ENCODE measurements around the gene ADORA3. TPM values are rescaled to one million over a fixed set of nuclear protein-coding genes. Genes with fewer than 3 reads are reported as not detected.

Gene ADORA3
- total and polyA plus RNA-seq, 2 experiments from 2014 or later: not detected

DNA sequence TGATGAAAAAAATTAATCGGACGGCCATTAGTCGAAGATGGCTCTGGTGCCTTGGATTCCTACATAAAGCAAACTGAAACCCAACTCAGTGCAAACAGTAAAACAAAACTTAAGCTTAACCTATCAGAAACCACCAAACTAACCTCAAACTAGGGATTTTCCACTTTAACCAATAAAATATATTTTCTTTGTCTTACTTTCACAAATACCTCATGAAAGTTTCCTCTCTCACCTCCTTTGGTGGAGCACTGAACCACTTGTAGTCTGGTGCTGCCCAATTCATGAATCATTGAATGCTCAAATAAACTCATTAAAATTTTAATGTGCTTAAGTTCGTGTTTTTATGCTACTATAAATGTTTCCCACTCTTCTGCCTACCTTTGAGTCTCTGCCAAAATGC is 7.0 kb downstream of the ADORA3 start:
- Histone ChIP-seq H3K27me3 (peaks cover 4% of the 10 kb centered on the region), H3K4me1 (ENCODE audit: low read depth) (no peaks in the 10 kb centered on the region), H3K9me3 (ENCODE audit: low read depth) (no peaks in the 10 kb centered on the region), H3K27ac (no peak overlapping the region), H3K36me3 (no peaks in the 10 kb centered on the region), H3K4me3 (no peak overlapping the region)
- TF ChIP-seq, protein P1, sequence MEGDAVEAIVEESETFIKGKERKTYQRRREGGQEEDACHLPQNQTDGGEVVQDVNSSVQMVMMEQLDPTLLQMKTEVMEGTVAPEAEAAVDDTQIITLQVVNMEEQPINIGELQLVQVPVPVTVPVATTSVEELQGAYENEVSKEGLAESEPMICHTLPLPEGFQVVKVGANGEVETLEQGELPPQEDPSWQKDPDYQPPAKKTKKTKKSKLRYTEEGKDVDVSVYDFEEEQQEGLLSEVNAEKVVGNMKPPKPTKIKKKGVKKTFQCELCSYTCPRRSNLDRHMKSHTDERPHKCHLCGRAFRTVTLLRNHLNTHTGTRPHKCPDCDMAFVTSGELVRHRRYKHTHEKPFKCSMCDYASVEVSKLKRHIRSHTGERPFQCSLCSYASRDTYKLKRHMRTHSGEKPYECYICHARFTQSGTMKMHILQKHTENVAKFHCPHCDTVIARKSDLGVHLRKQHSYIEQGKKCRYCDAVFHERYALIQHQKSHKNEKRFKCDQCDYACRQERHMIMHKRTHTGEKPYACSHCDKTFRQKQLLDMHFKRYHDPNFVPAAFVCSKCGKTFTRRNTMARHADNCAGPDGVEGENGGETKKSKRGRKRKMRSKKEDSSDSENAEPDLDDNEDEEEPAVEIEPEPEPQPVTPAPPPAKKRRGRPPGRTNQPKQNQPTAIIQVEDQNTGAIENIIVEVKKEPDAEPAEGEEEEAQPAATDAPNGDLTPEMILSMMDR (IDR thresholded peaks at IDR 0.05; ENCODE audit: low read depth, low read length): no peak
- DNase-seq (ENCODE audit: low read depth in 1 of 2, low spot score in 1 of 2): no peak

DNA sequence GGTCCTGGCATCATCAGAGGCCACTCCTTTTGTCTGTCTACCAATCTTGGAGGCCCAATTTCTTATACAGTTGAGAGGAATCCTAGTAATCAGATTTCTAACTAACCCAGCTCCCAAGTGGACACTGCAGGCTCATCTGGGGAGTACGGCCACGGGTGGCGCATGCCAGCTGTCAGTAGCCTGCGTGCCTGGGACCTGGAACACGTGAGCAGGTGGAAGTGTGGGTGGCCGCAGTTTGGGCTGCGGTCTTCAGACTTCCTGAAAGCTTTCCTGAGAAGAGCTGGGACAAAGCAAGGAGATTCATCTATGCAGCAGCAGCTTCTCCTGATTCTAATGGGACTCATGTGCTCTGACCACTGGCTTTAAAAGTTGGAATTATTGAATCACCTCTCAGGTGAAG is 12.4 kb downstream of the ADORA3 start:
- no peak overlapping the region for H3K4me3 ChIP-seq
- no peaks in the 10 kb centered on the region for H3K36me3 ChIP-seq
- no peaks in the 10 kb centered on the region for H3K9me3 ChIP-seq (ENCODE audit: low read depth)
- H3K27ac ChIP-seq: no peak overlapping the region
- H3K4me1 ChIP-seq (ENCODE audit: low read depth): no peaks in the 10 kb centered on the region
- TF ChIP-seq, protein P1 (IDR thresholded peaks at IDR 0.05; ENCODE audit: low read depth, low read length): no peak
- H3K27me3 ChIP-seq: no peaks in the 10 kb centered on the region
- no peak for DNase-seq (ENCODE audit: low read depth in 1 of 2, low spot score in 1 of 2)

DNA sequence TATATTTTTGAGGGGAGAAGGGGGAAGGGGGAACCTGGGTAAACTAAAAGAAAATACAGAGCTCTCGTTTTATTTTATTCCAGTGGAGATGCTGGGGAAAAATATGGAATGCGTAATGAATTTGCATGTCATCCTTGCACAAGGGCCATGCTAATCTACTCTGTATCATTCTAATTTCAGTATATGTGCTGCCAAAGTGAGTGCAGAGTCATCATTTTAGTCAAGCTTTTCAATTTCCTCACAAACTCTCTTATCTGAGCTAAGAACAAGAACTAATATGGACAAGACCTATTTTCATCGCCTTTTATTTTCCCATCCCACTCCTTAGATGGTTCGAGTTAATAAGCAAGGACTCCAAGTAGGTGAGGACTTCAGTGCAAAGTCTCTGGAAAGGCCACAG is 13.2 kb downstream of the ADORA3 start:
- Histone ChIP-seq H3K4me1 (ENCODE audit: low read depth) (no peaks in the 10 kb centered on the region), H3K9me3 (ENCODE audit: low read depth) (no peaks in the 10 kb centered on the region), H3K36me3 (no peaks in the 10 kb centered on the region), H3K4me3 (no peak overlapping the region), H3K27me3 (no peaks in the 10 kb centered on the region), H3K27ac (no peak overlapping the region)
- peak in 1 of 2 donors; percentile 17 for DNase-seq (ENCODE audit: low read depth in 1 of 2, low spot score in 1 of 2)
- TF ChIP-seq, protein P1 (IDR thresholded peaks at IDR 0.05; ENCODE audit: low read depth, low read length): no peak

DNA sequence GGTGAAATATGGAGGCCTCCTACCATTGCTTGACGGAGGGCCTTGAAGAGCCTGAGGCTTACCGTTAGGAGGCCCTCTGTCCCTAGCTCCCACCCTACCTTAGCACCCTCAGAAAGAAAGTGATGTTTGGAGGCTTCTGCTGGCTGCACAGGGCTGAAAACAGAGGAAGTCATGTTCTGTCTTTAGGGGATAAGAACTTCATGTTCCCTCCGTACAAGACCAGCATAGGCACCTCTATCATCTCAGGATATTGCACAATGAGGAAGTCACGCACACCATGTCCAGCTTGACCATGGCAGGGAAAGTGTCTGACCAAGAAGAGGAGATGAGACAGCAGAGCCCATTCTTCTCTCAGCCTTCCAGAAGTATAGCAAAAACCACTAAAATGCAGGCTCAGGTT is 13.8 kb downstream of the ADORA3 start:
- Histone ChIP-seq H3K27me3 (no peaks in the 10 kb centered on the region), H3K9me3 (ENCODE audit: low read depth) (no peaks in the 10 kb centered on the region), H3K27ac (no peak overlapping the region), H3K4me1 (ENCODE audit: low read depth) (peaks cover 2% of the 10 kb centered on the region), H3K36me3 (no peaks in the 10 kb centered on the region), H3K4me3 (no peak overlapping the region)
- peak in 1 of 2 donors; percentile 63 for DNase-seq (ENCODE audit: low read depth in 1 of 2, low spot score in 1 of 2)
- TF ChIP-seq, protein P1 (IDR thresholded peaks at IDR 0.05; ENCODE audit: low read depth, low read length): no peak

DNA sequence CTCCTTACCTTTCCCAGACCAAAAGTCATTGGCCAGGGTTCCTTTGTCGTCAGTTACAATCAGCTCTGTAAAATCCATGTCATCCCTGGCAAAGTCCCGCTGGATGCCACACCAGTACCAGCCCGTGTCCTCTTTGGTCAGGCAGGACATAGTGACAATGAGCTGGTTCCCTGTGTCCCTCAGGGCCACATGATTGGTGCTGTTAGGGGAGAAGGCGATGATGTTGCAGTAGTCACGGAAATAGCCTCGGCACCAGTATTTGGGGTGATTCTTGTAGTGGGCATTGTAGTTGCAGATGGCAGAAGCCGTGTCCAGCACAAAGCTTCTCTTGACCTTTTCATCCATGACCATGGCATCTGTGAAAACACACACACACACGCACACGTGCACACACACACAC is 14.8 kb downstream of the ADORA3 start:
- Histone ChIP-seq H3K36me3 (no peaks in the 10 kb centered on the region), H3K4me3 (no peak overlapping the region), H3K27ac (no peak overlapping the region), H3K4me1 (ENCODE audit: low read depth) (peaks cover 9% of the 10 kb centered on the region), H3K27me3 (no peaks in the 10 kb centered on the region), H3K9me3 (ENCODE audit: low read depth) (no peaks in the 10 kb centered on the region)
- DNase-seq (ENCODE audit: low read depth in 1 of 2, low spot score in 1 of 2): no peak
- TF ChIP-seq, protein P1 (IDR thresholded peaks at IDR 0.05; ENCODE audit: low read depth, low read length): no peak

DNA sequence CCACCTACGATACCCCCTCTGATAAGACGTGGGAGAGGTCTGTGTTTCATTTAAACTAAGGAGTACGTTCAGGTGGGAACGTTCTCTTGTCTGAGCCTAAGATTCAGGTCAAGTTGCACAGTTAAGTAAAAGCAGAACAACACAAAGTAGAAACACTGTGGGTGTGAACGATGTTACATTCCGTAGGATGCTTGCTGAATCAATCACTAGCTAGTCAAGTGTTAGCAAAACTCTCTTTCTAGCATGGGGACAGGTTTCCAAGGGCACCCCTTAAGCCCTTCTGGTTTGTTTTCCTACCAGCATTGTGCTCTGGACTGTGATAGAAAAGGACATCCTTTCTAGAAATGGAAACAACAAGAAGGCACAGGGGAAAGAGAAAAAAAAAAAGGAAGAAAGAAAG is 16.3 kb downstream of the ADORA3 start:
- Histone ChIP-seq H3K4me1 (ENCODE audit: low read depth) (peaks cover 15% of the 10 kb centered on the region), H3K36me3 (no peaks in the 10 kb centered on the region), H3K27me3 (no peaks in the 10 kb centered on the region), H3K4me3 (no peak overlapping the region), H3K9me3 (ENCODE audit: low read depth) (no peaks in the 10 kb centered on the region), H3K27ac (no peak overlapping the region)
- DNase-seq (ENCODE audit: low read depth in 1 of 2, low spot score in 1 of 2): no peak
- TF ChIP-seq, protein P1 (IDR thresholded peaks at IDR 0.05; ENCODE audit: low read depth, low read length): no peak
